HepG2 (cell line): ENCODE results near the gene TCF23. TPM values are rescaled to one million over a fixed set of nuclear protein-coding genes. Genes with fewer than 3 reads are reported as not detected.
A peak's percentile ranks its signal among the peaks of the same experiment; 100 is the strongest.

ENCODE experiments used
- AKAP8 ChIP-seq: sonication (generic); formaldehyde crosslinking; IDR thresholded peaks from 2 replicates; pipeline ENCODE4 v1.5.1; 2020; ENCODE audit warnings: mild to moderate bottlenecking, missing genetic modification reagents
- ATF7-NPFF ChIP-seq: sonication (generic); formaldehyde crosslinking; IDR thresholded peaks from 2 replicates; pipeline ENCODE4 v1.8.1; 2023; ENCODE audit warnings: mild to moderate bottlenecking, low read depth, missing genetic modification reagents, moderate library complexity
- CCDC6 ChIP-seq: sonication (generic); formaldehyde crosslinking; IDR thresholded peaks from 2 replicates; pipeline ENCODE4 v1.8.1; 2022; ENCODE audit warnings: mild to moderate bottlenecking, missing genetic modification reagents, moderate library complexity
- IRF9 ChIP-seq: sonication (generic); formaldehyde crosslinking; IDR thresholded peaks from 2 replicates; pipeline ENCODE4 v1.8.0; 2022; ENCODE audit warnings: missing genetic modification reagents, mild to moderate bottlenecking, borderline replicate concordance
- JUN ChIP-seq: sonication (generic); formaldehyde crosslinking; IDR thresholded peaks from 2 replicates; pipeline ENCODE4 v1.4.0; 2020; ENCODE audit warnings: mild to moderate bottlenecking, missing genetic modification reagents
- MBNL3 ChIP-seq: fragments of 250-450 bp; sonication (Bioruptor Pico); conservative IDR thresholded peaks from 2 replicates; pipeline ENCODE4 v1.8.0; 2022; ENCODE audit warnings: mild to moderate bottlenecking, inconsistent platforms
- RAD51 ChIP-seq: fragments of 450-650 bp; IDR thresholded peaks from 2 replicates; pipeline ENCODE4 v1.6.1; 2016; ENCODE audit warnings: borderline replicate concordance
- SIN3B ChIP-seq: fragments of 150-350 bp; IDR thresholded peaks from 2 replicates; pipeline ENCODE4 v1.6.1; 2014; ENCODE audit warnings: low read length
- ZBTB44 ChIP-seq: sonication (generic); formaldehyde crosslinking; IDR thresholded peaks from 2 replicates; pipeline ENCODE4 v1.4.0; 2020; ENCODE audit warnings: missing genetic modification reagents
- ZFAT ChIP-seq: sonication (generic); formaldehyde crosslinking; conservative IDR thresholded peaks from 2 replicates; pipeline ENCODE4 v1.8.1; 2023; ENCODE audit warnings: missing genetic modification reagents, inconsistent platforms
- ZMAT5 ChIP-seq: sonication (generic); formaldehyde crosslinking; IDR thresholded peaks from 2 replicates; pipeline ENCODE4 v1.5.0; 2020; ENCODE audit warnings: mild to moderate bottlenecking, low read depth, missing genetic modification reagents, borderline replicate concordance
- ZNF430 ChIP-seq: sonication (generic); formaldehyde crosslinking; IDR thresholded peaks from 2 replicates; pipeline ENCODE4 v1.9.0; 2021; ENCODE audit warnings: mild to moderate bottlenecking, missing genetic modification reagents
- ZNF550 ChIP-seq: sonication (generic); formaldehyde crosslinking; IDR thresholded peaks from 2 replicates; pipeline ENCODE4 v1.4.0; 2020; ENCODE audit warnings: mild to moderate bottlenecking, missing genetic modification reagents, borderline replicate concordance
- ZNF687 ChIP-seq: sonication (generic); formaldehyde crosslinking; IDR thresholded peaks from 2 replicates; pipeline ENCODE4 v1.5.1; 2020; ENCODE audit warnings: mild to moderate bottlenecking, missing genetic modification reagents, moderate library complexity
- ZSCAN21 ChIP-seq: sonication (generic); formaldehyde crosslinking; IDR thresholded peaks from 2 replicates; pipeline ENCODE4 v1.8.0; 2022; ENCODE audit warnings: mild to moderate bottlenecking, missing genetic modification reagents, moderate library complexity, borderline replicate concordance
- polyA plus RNA-seq, 8 experiments: library from polyadenylated mRNA; depleted of rRNA in 3 of 8; stranded (reverse) in 7 of 8; unstranded in 1 of 8; fragments of >200 nt; fragmentation: Illumina TruSeq in 4 of 8; extraction: Trizol in 4 of 8; gene quantifications; 2 replicates each; pipeline versions ENCODE4 v1.2.1 to v1.2.3, GENCODE V29; 2011 to 2016; ENCODE audit warnings: low read depth in 4 of 8, missing spikeins in 1 of 8, mixed read lengths in 1 of 8; ENCODE audit not compliant: insufficient read depth in 1 of 8
- total RNA-seq, 5 experiments: library from RNA; depleted of rRNA; stranded (reverse); fragments of >200 nt; fragmentation: Illumina TruSeq; extraction: Trizol; gene quantifications; 2 replicates each; pipeline ENCODE4 v1.2.3, GENCODE V29; 2016; ENCODE audit warnings: low read depth in 1 of 5
- TF ChIP-seq, protein P1 (sequence below): sonication (generic); formaldehyde crosslinking; IDR thresholded peaks from 2 replicates; pipeline ENCODE4 v1.4.0; 2020; ENCODE audit warnings: missing genetic modification reagents
- TF ChIP-seq, protein P2 (sequence below): sonication (generic); formaldehyde crosslinking; IDR thresholded peaks from 2 replicates; pipeline ENCODE4 v1.8.1; 2023; ENCODE audit warnings: missing genetic modification reagents, mild to moderate bottlenecking, borderline replicate concordance
- TF ChIP-seq, protein P3 (sequence below): sonication (generic); formaldehyde crosslinking; IDR thresholded peaks from 2 replicates; pipeline ENCODE4 v1.4.0; 2020; ENCODE audit warnings: mild to moderate bottlenecking, missing genetic modification reagents
- TF ChIP-seq, protein P4 (sequence below): sonication (generic); formaldehyde crosslinking; IDR thresholded peaks from 2 replicates; pipeline ENCODE4 v1.8.0; 2022; ENCODE audit warnings: mild to moderate bottlenecking, missing genetic modification reagents, moderate library complexity

Gene TCF23
- total and polyA plus RNA-seq, 2 of the 13 experiments (the other 11 are each of a cell fraction or from before 2014, with no cell fraction given), result 0.02 to 1.4 TPM

DNA sequence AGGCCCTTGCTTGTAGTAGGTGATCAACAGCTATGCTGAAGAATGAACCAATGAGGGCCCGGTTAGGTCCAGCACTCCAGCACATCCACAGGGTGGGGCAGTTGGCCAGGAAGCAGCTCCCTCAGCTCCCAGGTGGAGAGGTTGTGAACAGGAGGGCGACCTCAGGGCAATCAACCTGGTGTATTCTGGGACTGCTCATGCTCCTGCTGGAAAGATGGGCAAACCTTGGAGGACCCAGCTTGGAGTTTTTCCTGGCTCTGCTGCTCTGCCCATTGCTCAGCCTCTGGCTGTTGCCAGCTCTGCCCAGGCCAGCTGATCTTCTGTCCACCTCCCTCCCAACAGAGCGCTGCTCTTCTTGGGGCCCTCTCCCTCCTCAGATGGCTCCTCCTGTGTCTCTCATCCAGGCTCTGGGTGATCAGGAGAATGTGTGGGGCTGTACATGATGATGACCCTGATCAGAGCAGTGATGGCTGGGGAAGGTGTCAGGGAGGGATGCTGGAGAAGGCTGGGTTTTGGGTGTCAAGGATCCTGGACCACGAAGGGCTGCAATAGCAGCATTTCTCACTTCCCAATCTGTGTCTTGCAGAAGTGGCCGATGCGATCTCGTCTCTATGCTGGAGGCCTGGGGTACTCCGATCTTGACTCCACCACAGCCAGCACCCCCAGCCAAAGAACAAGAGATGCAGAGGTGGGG is 3.4 kb downstream of the TCF23 start (continued):
- TF ChIP-seq ZMAT5, result no peak
- TF ChIP-seq JUN (CRISPR knock-in tag), result no peak
- no peak for TF ChIP-seq ATF7-NPFF (CRISPR knock-in tag)
- TF ChIP-seq ZSCAN21 (CRISPR knock-in tag), result no peak
- TF ChIP-seq SIN3B, result no peak
- TF ChIP-seq, protein P1, sequence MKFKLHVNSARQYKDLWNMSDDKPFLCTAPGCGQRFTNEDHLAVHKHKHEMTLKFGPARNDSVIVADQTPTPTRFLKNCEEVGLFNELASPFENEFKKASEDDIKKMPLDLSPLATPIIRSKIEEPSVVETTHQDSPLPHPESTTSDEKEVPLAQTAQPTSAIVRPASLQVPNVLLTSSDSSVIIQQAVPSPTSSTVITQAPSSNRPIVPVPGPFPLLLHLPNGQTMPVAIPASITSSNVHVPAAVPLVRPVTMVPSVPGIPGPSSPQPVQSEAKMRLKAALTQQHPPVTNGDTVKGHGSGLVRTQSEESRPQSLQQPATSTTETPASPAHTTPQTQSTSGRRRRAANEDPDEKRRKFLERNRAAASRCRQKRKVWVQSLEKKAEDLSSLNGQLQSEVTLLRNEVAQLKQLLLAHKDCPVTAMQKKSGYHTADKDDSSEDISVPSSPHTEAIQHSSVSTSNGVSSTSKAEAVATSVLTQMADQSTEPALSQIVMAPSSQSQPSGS (CRISPR knock-in tag), result no peak
- TF ChIP-seq MBNL3 (CRISPR knock-in tag), result no peak
- TF ChIP-seq, protein P2, sequence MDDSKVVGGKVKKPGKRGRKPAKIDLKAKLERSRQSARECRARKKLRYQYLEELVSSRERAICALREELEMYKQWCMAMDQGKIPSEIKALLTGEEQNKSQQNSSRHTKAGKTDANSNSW, result no peak
- no peak for TF ChIP-seq CCDC6
- no peak for TF ChIP-seq ZNF430
- no peak for TF ChIP-seq RAD51
- no peak for TF ChIP-seq IRF9 (CRISPR knock-in tag)
- no peak for TF ChIP-seq ZBTB44 (CRISPR knock-in tag)
- no peak for TF ChIP-seq AKAP8 (CRISPR knock-in tag)
- TF ChIP-seq ZNF550, result no peak
- TF ChIP-seq, protein P3, sequence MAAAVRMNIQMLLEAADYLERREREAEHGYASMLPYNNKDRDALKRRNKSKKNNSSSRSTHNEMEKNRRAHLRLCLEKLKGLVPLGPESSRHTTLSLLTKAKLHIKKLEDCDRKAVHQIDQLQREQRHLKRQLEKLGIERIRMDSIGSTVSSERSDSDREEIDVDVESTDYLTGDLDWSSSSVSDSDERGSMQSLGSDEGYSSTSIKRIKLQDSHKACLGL, result no peak
- TF ChIP-seq ZFAT (CRISPR knock-in tag), result no peak
- TF ChIP-seq ZNF687 (CRISPR knock-in tag), result peak; percentile 88
- TF ChIP-seq, protein P4, sequence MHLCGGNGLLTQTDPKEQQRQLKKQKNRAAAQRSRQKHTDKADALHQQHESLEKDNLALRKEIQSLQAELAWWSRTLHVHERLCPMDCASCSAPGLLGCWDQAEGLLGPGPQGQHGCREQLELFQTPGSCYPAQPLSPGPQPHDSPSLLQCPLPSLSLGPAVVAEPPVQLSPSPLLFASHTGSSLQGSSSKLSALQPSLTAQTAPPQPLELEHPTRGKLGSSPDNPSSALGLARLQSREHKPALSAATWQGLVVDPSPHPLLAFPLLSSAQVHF (CRISPR knock-in tag), result no peak
